SK-N-SH (cell line): ENCODE measurements around the gene MAGI2. TPM values are rescaled to one million over a fixed set of nuclear protein-coding genes. Genes with fewer than 3 reads are reported as not detected.

Experiments
- CTCF ChIA-PET: fragments of 300-600, 350-600 bp; formaldehyde crosslinking; extraction: SDS; loops from one replicate; lab custom pipeline; 2021; lab: Yijun Ruan, JAX
- POLR2A ChIA-PET: fragments of 350-600 bp; sonication (Branson Sonifier 250); formaldehyde crosslinking; extraction: SDS; loops from one replicate; lab custom pipeline; 2020; ENCODE audit warnings: antibody characterized with exemption, inconsistent platforms; lab: Yijun Ruan, JAX
- DNase-seq: peaks from one replicate; pipeline ENCODE4 v3.0.0; 2012
- H2AFZ ChIP-seq: fragments of 200-600 bp; sonication (generic); 2 replicates; pipeline ENCODE4 v1.8.1; 2016; ENCODE audit warnings: antibody characterized with exemption, mild to moderate bottlenecking, low read depth
- H3F3A ChIP-seq: fragments of 200-600 bp; sonication (generic); replicated peaks from 2 replicates; pipeline ENCODE3; 2016; ENCODE audit warnings: antibody characterized with exemption, mild to moderate bottlenecking; ENCODE audit not compliant: insufficient read depth
- H3K27ac ChIP-seq, 2 experiments: fragments of 200-500 bp in 1 of 2; fragments of 200-600 bp in 1 of 2; sonication (Bioruptor generic) in 1 of 2; sonication (generic), shearing (Covaris generic) in 1 of 2; 2 replicates each; pipeline versions ENCODE4 v1.5.1 to v1.6.1; 2014 to 2016; ENCODE audit warnings: low read depth in 2 of 2, inconsistent platforms in 1 of 2, low read length in 1 of 2, mild to moderate bottlenecking in 1 of 2, mixed read lengths in 1 of 2
- H3K27me3 ChIP-seq: fragments of 200-600 bp; sonication (generic), shearing (Covaris generic); 2 replicates; pipeline ENCODE4 v1.6.1; 2016; ENCODE audit warnings: mixed run types; ENCODE audit not compliant: insufficient read depth
- H3K36me3 ChIP-seq, 2 experiments: fragments of 200-500 bp in 1 of 2; fragments of 200-600 bp in 1 of 2; sonication (Bioruptor generic) in 1 of 2; sonication (generic) in 1 of 2; replicated peaks in 1 of 2; 2 replicates each; pipeline versions ENCODE3 to v1.5.1; 2014 to 2016; ENCODE audit warnings: low read length in 1 of 2, mild to moderate bottlenecking in 1 of 2; ENCODE audit not compliant: insufficient read depth in 2 of 2, control insufficient read depth in 1 of 2
- H3K4me1 ChIP-seq, 2 experiments: fragments of 200-500 bp in 1 of 2; fragments of 200-600 bp in 1 of 2; sonication (Bioruptor generic) in 1 of 2; sonication (generic), shearing (Covaris generic) in 1 of 2; 2 replicates each; pipeline versions ENCODE4 v1.5.1 to v1.6.1; 2014 to 2016; ENCODE audit warnings: low read depth in 1 of 2, low read length in 1 of 2, mixed run types in 1 of 2; ENCODE audit not compliant: insufficient read depth in 2 of 2, control insufficient read depth in 1 of 2
- H3K4me2 ChIP-seq: fragments of 200-600 bp; sonication (generic), shearing (Covaris generic); 2 replicates; pipeline ENCODE4 v1.6.1; 2017; ENCODE audit warnings: mixed run types
- H3K4me3 ChIP-seq, 2 experiments: fragments of 200-500 bp in 1 of 2; fragments of 200-600 bp in 1 of 2; sonication (Bioruptor generic) in 1 of 2; sonication (generic), shearing (Covaris generic) in 1 of 2; 2 replicates each; pipeline versions ENCODE4 v1.5.1 to v1.8.1; 2014 to 2016; ENCODE audit warnings: low read depth in 2 of 2, inconsistent platforms in 1 of 2, low read length in 1 of 2, mild to moderate bottlenecking in 1 of 2, mixed read lengths in 1 of 2, moderate library complexity in 1 of 2
- H3K79me2 ChIP-seq: fragments of 200-600 bp; sonication (generic); 2 replicates; pipeline ENCODE4 v1.8.1; 2017; ENCODE audit warnings: mild to moderate bottlenecking; ENCODE audit not compliant: insufficient read depth
- H3K9ac ChIP-seq: fragments of 200-600 bp; sonication (generic); 2 replicates; pipeline ENCODE4 v1.6.1; 2017; ENCODE audit warnings: mixed run types
- H3K9me2 ChIP-seq: fragments of 200-600 bp; sonication (generic); 2 replicates; pipeline ENCODE4 v1.6.1; 2017; ENCODE audit warnings: mixed run types
- H3K9me3 ChIP-seq: fragments of 200-600 bp; sonication (generic); 2 replicates; pipeline ENCODE4 v1.6.1; 2017; ENCODE audit warnings: mixed run types, mild to moderate bottlenecking, moderate library complexity
- H4K20me1 ChIP-seq: fragments of 200-600 bp; sonication (generic); 2 replicates; pipeline ENCODE4 v1.6.1; 2017; ENCODE audit warnings: mild to moderate bottlenecking, mixed run types; ENCODE audit not compliant: insufficient read depth
- CHD2 ChIP-seq: fragments of 150-350 bp; IDR thresholded peaks from 2 replicates; pipeline ENCODE4 v1.6.1; 2018; ENCODE audit warnings: low read length; ENCODE audit not compliant: partially characterized antibody
- EP300 ChIP-seq, 2 experiments: IDR thresholded peaks; 2 replicates each; pipeline versions ENCODE4 v1.4.0 to v1.6.1; 2012; ENCODE audit warnings: borderline replicate concordance in 1 of 2, low read depth in 1 of 2, low read length in 1 of 2
- FOSL2 ChIP-seq: IDR thresholded peaks from 2 replicates; pipeline ENCODE4 v1.4.0; 2012; ENCODE audit warnings: low read depth, mild to moderate bottlenecking, moderate library complexity, borderline replicate concordance
- FOXM1 ChIP-seq: IDR thresholded peaks from 2 replicates; pipeline ENCODE4 v1.4.0; 2012; ENCODE audit warnings: low read depth, mild to moderate bottlenecking
- GABPA ChIP-seq: IDR thresholded peaks from 2 replicates; pipeline ENCODE4 v1.4.0; 2012; ENCODE audit warnings: low read depth, mild to moderate bottlenecking
- IRF3 ChIP-seq: fragments of 150-350 bp; IDR thresholded peaks from 2 replicates; pipeline ENCODE4 v1.6.1; 2016; ENCODE audit warnings: mild to moderate bottlenecking, low read depth, low read length
- JUND ChIP-seq: IDR thresholded peaks from 2 replicates; pipeline ENCODE4 v1.4.0; 2012
- MXI1 ChIP-seq: IDR thresholded peaks from 2 replicates; pipeline ENCODE4 v1.6.1; 2012; ENCODE audit warnings: mild to moderate bottlenecking, low read depth, low read length, improper control_type of control experiment
- NFIC ChIP-seq: IDR thresholded peaks from 2 replicates; pipeline ENCODE4 v1.4.0; 2012; ENCODE audit warnings: borderline replicate concordance
- NRF1 ChIP-seq: IDR thresholded peaks from 2 replicates; pipeline ENCODE4 v1.6.1; 2012; ENCODE audit warnings: low read depth, mild to moderate bottlenecking, low read length
- PBX3 ChIP-seq: IDR thresholded peaks from 2 replicates; pipeline ENCODE4; 2012
- POLR2AphosphoS5 ChIP-seq: IDR thresholded peaks from 2 replicates; pipeline ENCODE4 v1.6.1; 2012; ENCODE audit warnings: low read depth, low read length
- REST ChIP-seq: IDR thresholded peaks from 2 replicates; pipeline ENCODE4 v1.6.1; 2012; ENCODE audit warnings: mild to moderate bottlenecking, low read depth, low read length, moderate library complexity
- SIN3A ChIP-seq: IDR thresholded peaks from 2 replicates; pipeline ENCODE4 v1.6.1; 2012; ENCODE audit warnings: low read depth, mild to moderate bottlenecking, low read length, moderate library complexity, borderline replicate concordance
- TCF12 ChIP-seq: IDR thresholded peaks from 2 replicates; pipeline ENCODE4 v1.4.0; 2012
- ZBTB33 ChIP-seq: IDR thresholded peaks from 2 replicates; pipeline ENCODE4 v1.4.0; 2012; ENCODE audit warnings: low read depth, borderline replicate concordance
- WGBS: methylation state at CpG from one replicate; pipeline ENCODE4 v1.1.6; 2017; ENCODE audit warnings: low lambda C conversion rate; 5-methylcytosine and 5-hydroxymethylcytosine counted together
- polyA plus RNA-seq, 3 experiments: library from polyadenylated mRNA; depleted of rRNA; stranded (reverse); fragments of >200 nt; gene quantifications; 2 replicates each; pipeline ENCODE4 v1.2.3, GENCODE V29; 2012
- TF ChIP-seq, protein P1 (sequence below): fragments of 200-600 bp; sonication (generic); IDR thresholded peaks from 2 replicates; pipeline ENCODE4 v1.6.1; 2017; ENCODE audit warnings: antibody characterized with exemption, mild to moderate bottlenecking, moderate library complexity

The MAGI2 gene
- polyA plus RNA-seq, 1 of the 3 experiments (the other 2 are of a cell fraction), result 1.1 TPM

DNA sequence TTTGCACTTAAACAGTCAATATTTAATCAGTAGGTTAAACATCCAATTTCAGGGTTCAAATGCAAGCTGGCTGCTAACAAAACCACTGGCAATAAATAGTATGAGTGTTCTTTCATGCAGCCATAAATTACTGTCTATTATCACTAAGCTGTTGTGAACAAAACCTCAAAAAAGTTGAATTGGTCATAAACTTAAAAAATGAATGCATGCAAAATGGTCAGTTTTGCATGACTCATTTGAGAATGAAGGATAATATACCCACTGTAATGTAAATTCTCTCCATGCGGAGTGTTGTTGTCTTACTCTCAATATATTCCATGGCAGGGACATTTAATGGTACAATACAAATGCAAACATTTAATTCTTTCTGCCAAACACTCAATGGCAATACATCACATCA lies 226.4 kb downstream of the MAGI2 start:
- no peak overlapping the region for H3K4me2 ChIP-seq
- no peak overlapping the region for H3K4me3 ChIP-seq
- H3K27ac ChIP-seq, result no peak overlapping the region
- no peaks in the 10 kb centered on the region for H3K79me2 ChIP-seq
- H3K9ac ChIP-seq, result no peak overlapping the region
- 83% methylated on average over 1 of the region's 1 CpG for WGBS
- no peaks in the 10 kb centered on the region for H3K36me3 ChIP-seq
- DNase-seq, result no peak
- no peaks in the 10 kb centered on the region for H4K20me1 ChIP-seq
- no peaks in the 10 kb centered on the region; a peak in 1 of 4 replicates for H3K4me1 ChIP-seq
- H3K9me2 ChIP-seq, result no peaks in the 10 kb centered on the region
- no peaks in the 10 kb centered on the region for H3K9me3 ChIP-seq
- POLR2A ChIA-PET, result no interaction called here
- CTCF ChIA-PET, result interaction anchor here (0.6 to 1.2 kb wide), 3 partner anchors 56 to 1207 kb away, joined by 3 read pairs; no protein-coding TSS in a partner anchor
- H3F3A ChIP-seq, result peaks cover 3% of the 10 kb centered on the region
- TF ChIP-seq TCF12, result peak; percentile 50
- peak; percentile 73 for TF ChIP-seq PBX3
- peak; percentile 53; the same call in 1 of the 2 replicates for TF ChIP-seq JUND
- TF ChIP-seq FOSL2, result peak; percentile 32; the same call in 1 of the 2 replicates
- TF ChIP-seq, protein P1, sequence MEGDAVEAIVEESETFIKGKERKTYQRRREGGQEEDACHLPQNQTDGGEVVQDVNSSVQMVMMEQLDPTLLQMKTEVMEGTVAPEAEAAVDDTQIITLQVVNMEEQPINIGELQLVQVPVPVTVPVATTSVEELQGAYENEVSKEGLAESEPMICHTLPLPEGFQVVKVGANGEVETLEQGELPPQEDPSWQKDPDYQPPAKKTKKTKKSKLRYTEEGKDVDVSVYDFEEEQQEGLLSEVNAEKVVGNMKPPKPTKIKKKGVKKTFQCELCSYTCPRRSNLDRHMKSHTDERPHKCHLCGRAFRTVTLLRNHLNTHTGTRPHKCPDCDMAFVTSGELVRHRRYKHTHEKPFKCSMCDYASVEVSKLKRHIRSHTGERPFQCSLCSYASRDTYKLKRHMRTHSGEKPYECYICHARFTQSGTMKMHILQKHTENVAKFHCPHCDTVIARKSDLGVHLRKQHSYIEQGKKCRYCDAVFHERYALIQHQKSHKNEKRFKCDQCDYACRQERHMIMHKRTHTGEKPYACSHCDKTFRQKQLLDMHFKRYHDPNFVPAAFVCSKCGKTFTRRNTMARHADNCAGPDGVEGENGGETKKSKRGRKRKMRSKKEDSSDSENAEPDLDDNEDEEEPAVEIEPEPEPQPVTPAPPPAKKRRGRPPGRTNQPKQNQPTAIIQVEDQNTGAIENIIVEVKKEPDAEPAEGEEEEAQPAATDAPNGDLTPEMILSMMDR, result no peak
- TF ChIP-seq EP300 (IDR thresholded peaks at IDR 0.05; ENCODE audit: borderline replicate concordance in 1 of 2, low read depth in 1 of 2, low read length in 1 of 2), result peak in 1 of 2 experiments; percentile 26; a peak in 1 of 4 replicates
- H2AFZ ChIP-seq, result no peak overlapping the region
- no peaks in the 10 kb centered on the region for H3K27me3 ChIP-seq

- H3K9me2 ChIP-seq, result no peaks in the 10 kb centered on the region
- H4K20me1 ChIP-seq, result no peaks in the 10 kb centered on the region
- H3K4me2 ChIP-seq, result no peak overlapping the region
- no peak overlapping the region for H3K27ac ChIP-seq
- no peaks in the 10 kb centered on the region for H3K27me3 ChIP-seq
- no peak for DNase-seq
- no peaks in the 10 kb centered on the region for H3F3A ChIP-seq
- 90% methylated on average over 2 of the region's 2 CpGs for WGBS
- H3K4me3 ChIP-seq, result no peak overlapping the region
- ChIA-PET CTCF (interaction anchor here (1.2 kb wide), 1 partner anchor 44 kb away, joined by 6 read pairs; no protein-coding TSS in a partner anchor), POLR2A (no interaction called here)
- H3K4me1 ChIP-seq, result no peaks in the 10 kb centered on the region; a peak in 1 of 4 replicates
- no peak overlapping the region for H2AFZ ChIP-seq
- peaks cover 5% of the 10 kb centered on the region; the same call in 1 of the 2 replicates for H3K9me3 ChIP-seq
- H3K79me2 ChIP-seq, result no peaks in the 10 kb centered on the region
- no peak overlapping the region for H3K9ac ChIP-seq
- no peaks in the 10 kb centered on the region for H3K36me3 ChIP-seq
- TF ChIP-seq GABPA (no peak), NFIC (no peak), CHD2 (no peak), FOXM1 (no peak), REST (no peak), MXI1 (no peak), SIN3A (no peak), ZBTB33 (no peak), NRF1 (no peak), POLR2AphosphoS5 (no peak), IRF3 (no peak)
Observed at GRCh38 chr7:79221211-79221610, 232.3 kb downstream of the MAGI2 start.
